ENCODE measurements around the gene PRG3.

Gene PRG3

DNA sequence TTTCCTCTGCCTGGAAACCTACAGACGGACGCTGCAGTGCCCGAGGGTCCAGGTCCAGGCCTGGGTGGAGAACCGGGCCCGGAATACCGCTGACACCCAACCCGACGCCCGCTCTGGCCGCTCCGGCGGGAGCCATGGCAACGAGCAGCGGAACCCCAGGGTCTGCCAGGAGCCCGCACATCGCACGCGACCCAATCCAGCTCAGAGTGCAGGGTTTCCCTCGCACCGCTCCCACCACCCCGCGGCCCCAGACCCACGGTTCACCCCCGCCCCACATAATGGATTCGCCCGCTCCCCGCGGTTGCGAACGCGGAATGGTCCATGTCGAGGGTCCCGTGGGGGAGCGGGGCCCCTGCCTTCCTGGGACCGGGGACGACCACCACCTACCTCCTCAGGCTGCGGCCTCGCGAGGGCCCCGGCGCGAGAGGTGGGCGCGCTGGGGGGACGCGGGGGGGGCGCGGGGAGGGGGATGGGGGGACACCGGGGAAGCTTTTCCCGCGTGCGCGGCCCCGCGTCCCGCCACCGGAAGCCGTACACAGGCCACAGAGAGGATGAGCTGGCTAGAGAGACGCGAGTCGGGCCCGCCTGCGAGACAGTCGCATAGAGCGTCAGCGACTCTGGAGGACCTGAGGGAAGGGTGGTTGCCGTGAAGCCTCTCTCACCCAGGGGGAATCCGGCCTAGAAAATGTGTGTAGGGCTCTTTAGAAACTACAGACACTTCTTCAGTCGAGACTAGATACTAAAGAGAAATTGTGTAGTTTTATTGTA lies 45.4 kb downstream of the PRG3 start, which contains the start of gene SSRP1:
Gene SSRP1 (minus strand): TSS at position 550 of the 768 bp plus-strand sequence. CDS start 771 bp downstream, outside the sequence.
- no peak for DNase-seq (ENCODE audit: low read depth)
- TF ChIP-seq, protein P1, sequence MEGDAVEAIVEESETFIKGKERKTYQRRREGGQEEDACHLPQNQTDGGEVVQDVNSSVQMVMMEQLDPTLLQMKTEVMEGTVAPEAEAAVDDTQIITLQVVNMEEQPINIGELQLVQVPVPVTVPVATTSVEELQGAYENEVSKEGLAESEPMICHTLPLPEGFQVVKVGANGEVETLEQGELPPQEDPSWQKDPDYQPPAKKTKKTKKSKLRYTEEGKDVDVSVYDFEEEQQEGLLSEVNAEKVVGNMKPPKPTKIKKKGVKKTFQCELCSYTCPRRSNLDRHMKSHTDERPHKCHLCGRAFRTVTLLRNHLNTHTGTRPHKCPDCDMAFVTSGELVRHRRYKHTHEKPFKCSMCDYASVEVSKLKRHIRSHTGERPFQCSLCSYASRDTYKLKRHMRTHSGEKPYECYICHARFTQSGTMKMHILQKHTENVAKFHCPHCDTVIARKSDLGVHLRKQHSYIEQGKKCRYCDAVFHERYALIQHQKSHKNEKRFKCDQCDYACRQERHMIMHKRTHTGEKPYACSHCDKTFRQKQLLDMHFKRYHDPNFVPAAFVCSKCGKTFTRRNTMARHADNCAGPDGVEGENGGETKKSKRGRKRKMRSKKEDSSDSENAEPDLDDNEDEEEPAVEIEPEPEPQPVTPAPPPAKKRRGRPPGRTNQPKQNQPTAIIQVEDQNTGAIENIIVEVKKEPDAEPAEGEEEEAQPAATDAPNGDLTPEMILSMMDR (IDR thresholded peaks at IDR 0.05; ENCODE audit: control insufficient read depth, extremely low read depth, insufficient read depth) = peak; percentile 28; the same call in 1 of the 2 replicates
- peak within 1 kb of the TSS; percentile 90 for H3K4me3 ChIP-seq (ENCODE audit: low read depth, low read length)

DNA sequence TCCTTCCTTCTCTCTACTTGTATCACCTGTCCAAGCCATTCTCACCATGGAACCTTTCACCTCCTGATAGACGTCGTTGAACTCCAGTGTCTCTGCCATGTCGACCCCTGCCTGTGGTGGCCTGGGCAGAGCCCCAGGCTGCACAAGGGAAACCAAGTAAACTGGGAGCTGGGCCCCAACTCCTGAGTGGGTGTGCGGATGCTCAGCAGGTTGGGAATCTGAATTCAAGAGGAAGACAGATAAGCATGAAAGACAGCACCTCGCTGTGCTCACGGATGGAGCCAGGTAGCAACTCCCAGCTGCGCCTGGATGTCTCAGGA lies 46.0 kb downstream of the PRG3 start:
- no peak for DNase-seq (ENCODE audit: low read depth)
- H3K4me3 ChIP-seq (ENCODE audit: low read depth, low read length) = peak overlapping the region; percentile 90
- TF ChIP-seq, protein P1 (IDR thresholded peaks at IDR 0.05; ENCODE audit: control insufficient read depth, extremely low read depth, insufficient read depth) = no peak

DNA sequence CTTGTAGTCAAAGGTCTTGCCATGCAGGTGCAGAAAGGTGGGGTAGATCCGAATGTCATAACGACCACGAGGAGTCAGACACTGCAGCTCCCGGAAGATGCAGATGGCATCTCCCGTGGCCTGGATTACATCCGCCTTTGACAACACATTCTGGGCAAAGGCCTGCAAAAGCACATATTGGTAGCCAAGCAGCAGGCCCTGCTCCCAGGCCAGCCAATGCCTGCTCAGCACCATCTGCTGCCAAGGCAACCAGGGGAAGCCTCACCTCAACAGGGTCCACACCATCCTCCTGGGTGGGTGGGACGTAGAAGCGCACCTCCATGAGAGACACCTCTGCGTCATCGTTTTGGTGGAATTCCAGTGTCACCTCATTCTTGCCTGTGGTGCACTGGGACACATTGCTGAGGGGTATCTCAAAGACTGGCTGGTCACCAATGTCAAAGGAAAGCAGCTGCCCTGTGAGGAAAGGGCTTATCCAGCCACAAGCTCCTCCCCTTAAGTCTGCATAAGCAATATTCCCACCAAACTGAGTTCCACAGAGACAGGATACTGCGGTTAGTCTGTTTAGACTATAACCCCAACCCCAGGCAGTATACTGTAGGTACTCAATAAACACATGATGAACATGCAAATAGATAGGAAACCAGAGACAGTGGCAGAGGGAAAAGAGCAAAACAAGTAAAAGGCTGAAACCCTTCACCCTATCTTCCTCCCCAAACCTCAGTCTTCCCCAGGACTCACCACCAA lies 48.1 kb downstream of the PRG3 start:
- no peak for DNase-seq (ENCODE audit: low read depth)
- no peak overlapping the region for H3K4me3 ChIP-seq (ENCODE audit: low read depth, low read length)
- TF ChIP-seq, protein P1 (IDR thresholded peaks at IDR 0.05; ENCODE audit: control insufficient read depth, extremely low read depth, insufficient read depth) = no peak

DNA sequence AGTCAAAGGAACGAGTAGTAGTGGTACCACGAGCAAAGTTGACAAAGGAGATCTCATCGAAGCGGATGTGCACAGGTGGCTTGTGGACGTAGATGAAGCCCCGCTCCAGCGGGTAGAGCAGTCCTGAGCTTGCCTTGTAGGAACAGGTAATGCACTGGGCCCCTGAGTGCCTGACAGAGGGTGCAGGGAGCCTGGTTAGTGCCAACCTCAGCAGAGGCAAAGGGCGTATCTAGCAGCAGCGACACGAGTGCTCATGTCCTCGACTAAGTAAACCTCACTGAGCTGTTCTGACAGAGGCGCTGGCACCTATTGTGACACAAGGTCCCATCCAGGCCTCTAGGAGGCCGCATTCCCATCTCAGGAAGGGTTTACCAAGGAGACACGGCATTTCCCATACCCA lies 49.2 kb downstream of the PRG3 start:
- no peak overlapping the region for H3K4me3 ChIP-seq (ENCODE audit: low read depth, low read length)
- DNase-seq (ENCODE audit: low read depth) = no peak
- TF ChIP-seq, protein P1 (IDR thresholded peaks at IDR 0.05; ENCODE audit: control insufficient read depth, extremely low read depth, insufficient read depth) = no peak

GRCh38 chr11:57330029-57330428 lies 50.9 kb downstream of the PRG3 start:
- no peak for DNase-seq (ENCODE audit: low read depth)
- TF ChIP-seq, protein P1 (IDR thresholded peaks at IDR 0.05; ENCODE audit: control insufficient read depth, extremely low read depth, insufficient read depth) = no peak
- no peak overlapping the region for H3K4me3 ChIP-seq (ENCODE audit: low read depth, low read length)

DNA sequence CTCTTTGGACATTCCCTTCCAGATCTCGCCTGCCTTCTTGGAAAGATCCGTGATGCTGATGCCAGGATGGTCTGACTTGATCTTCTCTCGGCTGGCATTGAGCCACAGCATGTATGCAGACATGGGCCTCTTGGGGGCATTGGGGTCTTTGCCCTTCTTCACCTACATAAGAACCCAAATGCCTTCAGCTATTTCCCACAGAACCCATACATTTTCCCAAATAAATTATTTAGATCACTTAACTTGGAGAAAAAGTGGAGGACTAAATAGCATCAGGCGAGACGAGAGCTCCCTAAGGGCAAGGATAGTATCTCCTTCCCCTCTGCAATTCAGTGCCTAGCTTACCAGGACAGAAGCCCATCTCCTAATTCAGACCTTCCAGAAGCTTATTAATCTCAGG lies 53.2 kb downstream of the PRG3 start:
- no peak overlapping the region for H3K4me3 ChIP-seq (ENCODE audit: low read depth, low read length)
- TF ChIP-seq, protein P1 (IDR thresholded peaks at IDR 0.05; ENCODE audit: control insufficient read depth, extremely low read depth, insufficient read depth) = no peak
- DNase-seq (ENCODE audit: low read depth) = no peak

Measured in LNCaP clone FGC (cell line).